DMS 273 (cell line): Measurements from ENCODE around the gene EHBP1.
"Not testable (repeated sequence)": the region's sequence is repeated elsewhere in the genome, so short reads cannot be mapped to it uniquely, and the experiment has no call there.

Experiments
- DNase-seq: peaks from one replicate; lab custom pipeline; 2025; ENCODE audit not compliant: unreplicated experiment; lab: John Stamatoyannopoulos, UW

EHBP1 gene

DNA sequence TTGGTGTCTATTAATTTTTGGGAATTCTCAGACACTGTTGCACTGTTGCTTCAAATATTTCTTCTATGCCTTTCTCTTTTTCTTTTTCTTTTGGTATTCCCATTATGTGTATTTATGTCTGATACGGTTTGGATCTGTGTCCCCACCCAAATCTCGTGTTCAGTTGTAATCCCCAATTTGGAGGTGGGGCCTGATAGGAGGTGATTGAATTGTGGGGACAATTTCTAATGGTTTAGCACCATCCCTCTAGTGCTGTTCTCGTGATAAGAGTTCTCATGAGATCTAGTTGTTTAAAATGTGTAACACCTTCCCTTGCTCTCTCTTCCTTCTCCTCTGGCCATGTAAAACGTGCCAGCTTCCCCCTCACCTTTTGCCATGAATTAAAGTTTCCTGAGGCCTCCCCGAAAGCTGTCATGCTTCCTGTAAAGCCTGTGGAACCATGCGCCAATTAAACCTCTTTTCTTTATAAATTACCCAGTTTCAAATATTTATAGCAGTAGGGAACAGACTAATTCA is 26.8 kb downstream of the EHBP1 start:
- DNase-seq = no peak

DNA sequence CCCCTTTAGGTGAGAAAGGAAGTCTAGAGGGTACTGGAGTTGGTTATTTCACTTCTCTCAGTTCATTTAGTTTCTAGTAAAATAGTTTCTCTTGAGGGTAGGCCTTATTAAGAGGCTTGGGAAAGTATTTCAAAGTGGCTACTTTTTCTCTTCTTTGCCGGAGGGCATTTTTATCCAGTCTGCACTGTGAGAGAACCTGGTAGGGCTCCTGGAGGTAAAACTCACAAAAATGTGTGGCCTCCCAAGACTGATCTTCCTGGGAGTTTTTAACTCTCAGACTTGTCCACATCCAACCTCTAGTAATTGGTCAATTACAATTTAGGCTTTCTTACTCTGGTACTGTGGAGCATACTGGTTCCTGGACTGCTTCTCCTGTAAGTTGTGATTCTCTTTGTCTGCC is 28.0 kb downstream of the EHBP1 start:
- no peak for DNase-seq

DNA sequence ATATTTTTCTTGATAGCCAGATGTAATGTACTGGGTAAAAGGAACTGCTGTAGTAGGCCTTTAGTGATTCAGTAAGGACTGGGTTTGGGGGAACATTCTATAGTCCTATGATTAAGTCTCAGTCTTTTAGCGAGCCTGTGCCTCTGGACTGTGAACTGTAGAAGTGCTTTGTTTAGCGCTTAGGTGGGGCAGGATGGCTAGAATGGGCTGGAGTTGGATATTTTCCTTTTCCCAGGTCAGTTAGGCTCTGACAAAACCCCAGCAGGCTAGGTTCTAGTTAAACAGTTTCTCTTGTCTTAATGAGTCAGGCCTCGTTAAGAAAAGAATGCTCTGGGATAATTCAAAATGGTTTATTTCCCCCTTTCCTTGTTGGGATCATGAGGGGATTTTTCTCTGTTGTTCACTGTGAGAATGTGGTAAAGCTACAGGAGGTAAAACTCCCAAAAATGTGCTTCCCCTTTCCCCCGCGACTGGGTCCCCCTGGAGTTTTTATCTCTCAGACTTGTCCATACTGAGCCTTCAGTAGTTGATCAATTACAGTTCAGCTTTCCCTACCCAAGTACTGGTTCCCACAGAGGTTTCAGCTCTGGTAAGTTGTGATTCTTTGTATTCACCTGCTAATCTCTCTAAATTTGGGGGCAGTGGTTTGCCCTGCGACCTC is 31.5 kb downstream of the EHBP1 start:
- DNase-seq = no peak

DNA sequence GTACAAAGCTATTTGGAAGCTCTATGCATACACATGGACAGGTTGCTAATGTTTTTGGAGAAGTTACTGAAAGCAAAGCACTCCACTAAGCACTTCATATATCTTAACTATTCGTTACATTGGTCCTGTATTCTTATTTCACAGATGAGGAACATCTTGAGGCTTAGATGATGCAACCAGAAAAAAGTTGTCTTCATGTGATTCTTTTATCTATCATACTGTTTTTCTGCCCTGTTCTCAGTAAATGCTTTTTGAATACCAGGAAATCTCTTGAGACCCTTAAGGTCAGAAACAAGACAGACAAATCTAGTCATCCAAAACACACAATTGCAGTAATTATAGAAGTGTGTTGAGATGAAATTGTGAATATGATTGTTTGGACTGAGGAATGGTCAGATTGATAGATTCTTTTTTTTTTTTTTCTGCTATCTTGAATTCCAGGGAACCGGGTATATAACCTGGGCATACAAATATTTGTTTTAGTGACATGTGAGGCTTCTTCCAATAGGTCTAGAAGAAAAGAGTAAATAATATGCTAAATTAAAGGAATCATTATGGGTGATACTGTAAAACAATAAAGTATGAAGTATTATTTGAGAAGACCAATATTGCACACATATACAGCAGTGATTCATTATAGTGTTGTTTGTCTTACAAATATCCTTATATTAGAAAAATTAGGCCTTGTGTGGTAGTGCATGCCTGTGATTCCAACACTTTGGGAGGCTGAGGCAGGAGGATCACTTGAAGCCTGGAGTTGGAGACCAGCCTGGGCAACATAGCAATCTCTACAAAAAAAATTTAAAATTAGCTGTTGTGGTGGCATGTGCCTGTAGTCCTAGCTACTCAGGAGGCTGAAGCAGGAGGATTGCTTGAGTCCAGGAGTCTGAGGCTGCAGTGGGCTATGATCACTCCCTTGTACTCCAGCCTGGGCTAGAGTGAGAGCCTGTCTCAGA is 33.7 kb downstream of the EHBP1 start:
- DNase-seq = no peak

DNA sequence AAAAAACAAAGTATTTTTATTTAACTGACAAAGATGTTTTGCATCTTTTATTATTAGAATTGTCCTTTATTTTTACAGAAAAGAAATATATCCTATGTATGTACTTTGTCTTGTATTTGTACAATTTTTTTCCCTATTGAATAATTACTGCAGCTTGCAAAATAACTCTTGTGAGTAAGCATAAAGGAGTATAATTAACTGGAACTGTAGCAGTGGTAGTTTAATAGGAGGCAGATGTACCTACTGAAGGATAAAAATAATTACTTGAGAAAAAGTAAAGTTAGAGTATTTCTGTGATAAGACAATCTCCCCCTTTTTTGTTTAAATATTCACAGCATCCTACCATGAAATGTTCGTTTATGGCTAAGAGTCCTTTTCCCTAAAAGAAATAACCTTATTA is 34.7 kb downstream of the EHBP1 start:
- DNase-seq = no peak

DNA sequence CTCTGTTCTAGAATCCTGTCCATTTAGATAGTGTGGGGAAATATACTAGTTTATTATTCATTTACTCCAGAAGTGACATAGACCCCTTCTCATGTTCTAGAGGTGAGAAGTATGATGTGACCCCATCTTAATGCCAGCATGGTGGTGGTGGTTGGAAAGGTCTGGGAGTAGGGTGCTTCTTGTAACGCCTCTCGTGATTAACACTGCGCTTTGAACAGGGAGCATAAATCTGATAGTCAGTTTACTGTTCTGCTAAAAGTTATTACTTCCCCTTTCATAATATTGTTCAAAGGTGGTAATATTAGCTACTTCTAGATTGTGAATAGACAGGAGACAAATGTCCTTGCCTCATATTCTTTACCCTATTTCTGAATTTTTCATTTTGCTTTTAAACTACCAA is 35.6 kb downstream of the EHBP1 start:
- DNase-seq = no peak

DNA sequence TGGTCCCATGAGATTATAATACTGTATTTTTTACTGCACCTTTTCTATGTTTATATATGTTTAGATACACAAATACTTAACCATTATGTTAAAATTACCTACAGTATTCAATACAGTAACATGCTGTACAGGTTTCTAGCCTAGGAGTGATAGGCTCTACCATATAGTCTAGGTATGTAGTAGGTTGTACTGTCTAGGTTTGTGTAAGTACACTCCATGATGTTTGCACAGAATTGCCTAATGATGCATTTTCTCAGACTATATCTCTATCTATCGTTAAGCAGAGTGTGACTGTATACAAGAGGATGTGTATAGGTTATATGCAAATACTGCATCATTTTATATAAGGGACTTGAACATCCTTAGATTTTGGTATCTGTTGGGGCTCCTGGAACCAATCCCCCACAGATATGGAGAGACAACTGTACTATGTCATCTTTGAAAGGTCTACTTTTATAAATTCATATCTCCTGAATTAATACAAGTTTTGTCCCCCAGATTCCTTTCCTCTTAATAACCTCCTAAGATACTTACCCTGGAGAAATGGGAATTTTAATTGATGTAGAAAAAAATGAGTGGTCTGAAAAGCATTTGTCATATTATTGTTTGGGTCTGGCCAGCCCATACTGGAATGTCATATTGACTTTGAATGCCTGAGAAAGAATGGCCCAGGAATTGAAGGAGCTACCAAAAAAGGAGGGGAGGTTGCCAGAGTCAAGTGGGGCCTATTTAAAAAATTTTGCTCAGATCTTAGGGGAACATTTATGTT is 36.6 kb downstream of the EHBP1 start:
- DNase-seq = no peak

DNA sequence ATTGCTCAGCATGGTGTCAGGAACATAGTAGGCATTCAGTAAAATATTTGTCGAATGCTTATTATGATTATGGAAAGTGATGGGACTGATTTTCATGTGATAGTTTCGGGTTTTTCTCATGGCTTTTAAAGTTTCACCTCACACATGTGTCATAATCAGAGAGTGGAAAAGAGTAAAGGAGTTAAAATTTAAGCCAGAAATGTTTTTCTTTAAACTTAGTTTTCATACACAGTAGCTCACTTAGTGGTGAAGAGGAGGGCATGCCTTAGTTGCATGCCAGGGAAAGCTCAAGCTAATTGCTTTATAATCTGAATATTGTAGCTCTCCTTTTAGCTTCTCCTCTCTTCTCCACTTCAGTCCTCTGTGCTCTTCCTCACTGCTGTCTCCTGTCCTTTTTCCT is 38.0 kb downstream of the EHBP1 start:
- no peak for DNase-seq

DNA sequence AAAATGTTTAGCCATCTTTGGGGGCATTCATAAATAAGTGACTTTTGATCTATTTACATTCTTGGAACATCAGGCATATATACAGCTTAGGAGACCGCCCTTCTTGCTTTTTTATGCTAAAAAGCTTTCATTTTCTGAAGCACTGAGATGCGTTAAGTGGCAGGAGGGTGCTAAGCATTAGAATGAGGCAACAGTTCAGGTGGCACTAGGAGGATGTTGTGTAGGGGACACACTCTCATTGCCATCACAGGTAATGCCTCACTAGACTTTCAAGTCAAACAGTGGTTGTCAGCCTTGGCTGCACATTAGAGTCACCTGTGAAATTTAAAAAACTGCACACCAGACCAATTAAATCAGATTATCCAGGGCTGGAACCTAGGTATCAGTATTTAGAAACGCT is 39.1 kb downstream of the EHBP1 start:
- DNase-seq = no peak

DNA sequence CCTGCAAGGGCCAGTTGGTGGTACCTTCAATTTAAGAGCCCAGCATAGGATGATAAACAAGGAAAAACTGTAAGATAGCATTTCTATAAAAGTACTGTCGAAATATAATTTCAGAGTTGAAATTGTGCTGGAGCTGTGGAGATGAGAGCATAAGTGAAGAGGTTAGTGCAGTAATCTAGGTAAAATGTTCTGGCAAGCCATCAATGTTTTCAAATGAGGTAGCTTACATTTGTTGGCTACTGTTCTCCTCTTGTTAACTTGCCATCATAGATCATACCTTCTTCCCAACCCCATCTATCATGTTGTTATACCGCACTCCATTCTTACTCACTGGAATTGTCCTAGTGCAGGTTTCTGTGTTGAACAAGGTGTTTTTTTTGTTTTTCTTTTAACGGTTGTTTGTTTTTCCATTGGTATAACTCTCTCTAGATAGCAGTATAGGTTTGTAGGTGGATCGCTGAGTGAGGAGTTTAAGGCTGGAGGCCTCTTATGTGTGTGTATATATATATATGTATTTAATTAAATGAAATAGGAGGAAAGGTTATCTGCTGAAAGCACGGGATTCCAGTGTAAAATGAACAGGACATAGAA is 40.5 kb downstream of the EHBP1 start:
- no peak for DNase-seq

DNA sequence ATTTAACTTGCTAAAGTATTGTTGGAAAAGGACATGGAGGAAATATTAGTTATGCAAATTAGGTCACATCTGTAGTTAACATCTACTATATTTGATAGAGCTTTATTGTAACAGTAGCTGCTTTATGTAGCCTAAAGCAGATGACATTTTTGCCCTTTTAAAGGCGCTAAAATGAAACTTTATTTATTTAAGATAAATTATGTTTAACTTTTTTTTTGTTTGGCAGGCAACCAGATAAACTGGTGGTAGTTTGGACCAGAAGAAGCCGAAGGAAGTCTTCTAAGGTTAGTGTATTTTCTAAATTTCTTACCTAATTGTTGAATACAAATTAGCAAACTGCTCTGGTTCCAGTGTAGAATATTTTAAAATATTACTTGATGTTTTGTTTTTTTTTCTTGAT is 41.7 kb downstream of the EHBP1 start:
- no peak for DNase-seq

DNA sequence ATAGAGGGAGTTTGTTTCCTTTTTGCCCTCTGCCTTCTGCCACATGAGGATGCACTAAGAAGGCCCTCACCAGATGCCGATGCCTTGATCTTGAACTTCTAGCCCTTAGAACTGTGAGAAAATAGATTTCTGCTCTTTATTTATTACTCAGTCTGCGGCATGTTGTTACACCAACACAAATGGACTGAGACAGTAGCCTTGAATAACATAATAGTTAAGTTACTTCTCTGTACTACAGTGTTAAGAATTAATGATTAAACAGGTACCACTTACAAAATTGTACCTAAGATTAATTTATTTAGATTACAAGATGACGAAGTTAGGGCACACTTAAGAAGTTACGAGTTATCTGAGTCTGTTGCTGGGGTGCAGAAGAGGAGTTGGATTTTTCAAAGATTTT is 42.4 kb downstream of the EHBP1 start:
- DNase-seq = no peak

DNA sequence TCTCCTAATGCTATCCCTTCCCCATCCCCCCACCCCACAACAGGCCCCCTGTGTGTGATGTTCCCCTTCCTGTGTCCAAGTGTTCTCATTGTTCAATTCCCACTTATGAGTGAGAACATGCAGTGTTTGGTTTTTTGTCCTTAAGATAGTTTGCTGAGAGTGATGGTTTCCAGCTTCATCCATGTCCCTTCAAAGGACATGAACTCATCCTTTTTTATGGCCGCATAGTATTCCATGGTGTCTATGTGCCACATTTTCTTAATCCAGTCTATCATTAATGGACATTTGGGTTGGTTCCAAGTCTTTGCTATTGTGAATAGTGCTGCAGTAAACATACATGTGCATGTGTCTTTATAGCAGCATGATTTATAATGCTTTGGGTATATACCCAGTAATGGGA is 43.6 kb downstream of the EHBP1 start:
- not testable (repeated sequence) for DNase-seq

DNA sequence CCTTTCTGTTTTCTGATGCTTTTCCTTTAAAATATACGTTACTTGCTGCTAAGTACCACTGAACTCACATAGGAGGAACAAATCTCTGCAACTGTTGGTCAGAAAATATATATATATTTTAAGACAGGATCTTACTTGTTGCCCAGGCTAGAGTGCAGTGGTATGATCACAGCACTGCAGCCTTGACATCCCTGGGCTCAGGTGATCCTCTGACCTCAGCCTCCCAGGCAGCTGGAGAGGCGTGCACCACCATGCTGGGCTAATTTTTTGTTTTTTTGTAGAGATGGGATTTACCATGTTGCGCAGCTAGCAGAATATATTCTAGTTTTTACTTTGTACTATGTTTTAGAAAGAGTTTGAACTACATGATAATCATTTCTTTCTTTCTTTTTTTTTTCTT is 51.5 kb downstream of the EHBP1 start:
- no peak for DNase-seq

DNA sequence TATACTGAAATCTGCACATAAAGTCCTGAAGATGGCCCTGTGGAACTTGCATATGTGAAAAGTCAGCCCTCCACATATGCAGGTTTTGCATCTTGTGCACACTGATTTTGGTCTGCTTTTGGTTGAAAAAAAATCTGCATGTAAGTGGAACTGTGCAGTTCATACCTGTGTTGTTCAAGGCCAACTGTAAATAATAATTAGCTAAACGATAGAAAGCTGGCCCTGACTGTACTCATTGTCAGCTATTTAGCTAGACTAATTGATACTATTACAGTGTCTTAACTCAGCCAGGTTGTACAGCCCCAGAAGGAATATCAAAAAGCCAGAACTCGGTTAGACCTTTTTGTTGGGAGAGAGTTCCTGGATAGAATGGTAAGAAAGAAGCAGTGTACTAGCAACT is 54.5 kb downstream of the EHBP1 start:
- no peak for DNase-seq

DNA sequence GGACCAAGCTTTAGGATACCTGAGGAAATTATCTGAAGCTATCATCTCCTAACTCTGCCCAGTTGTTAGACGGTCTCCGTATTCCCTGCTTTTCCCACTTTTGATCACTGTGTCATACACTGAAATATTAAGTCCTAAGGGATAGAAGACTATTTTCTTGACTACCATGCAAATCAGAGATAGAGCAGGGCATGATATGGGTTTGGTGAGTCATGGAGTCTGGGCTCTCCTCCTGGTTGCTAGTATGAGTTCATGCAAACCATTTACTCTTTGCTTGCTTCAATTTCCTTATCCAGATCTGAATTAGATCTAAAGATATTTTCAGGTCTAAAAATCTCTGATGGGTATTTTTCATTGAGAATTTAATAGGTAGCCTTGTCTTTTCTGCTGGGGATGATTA is 55.0 kb downstream of the EHBP1 start:
- DNase-seq = no peak

DNA sequence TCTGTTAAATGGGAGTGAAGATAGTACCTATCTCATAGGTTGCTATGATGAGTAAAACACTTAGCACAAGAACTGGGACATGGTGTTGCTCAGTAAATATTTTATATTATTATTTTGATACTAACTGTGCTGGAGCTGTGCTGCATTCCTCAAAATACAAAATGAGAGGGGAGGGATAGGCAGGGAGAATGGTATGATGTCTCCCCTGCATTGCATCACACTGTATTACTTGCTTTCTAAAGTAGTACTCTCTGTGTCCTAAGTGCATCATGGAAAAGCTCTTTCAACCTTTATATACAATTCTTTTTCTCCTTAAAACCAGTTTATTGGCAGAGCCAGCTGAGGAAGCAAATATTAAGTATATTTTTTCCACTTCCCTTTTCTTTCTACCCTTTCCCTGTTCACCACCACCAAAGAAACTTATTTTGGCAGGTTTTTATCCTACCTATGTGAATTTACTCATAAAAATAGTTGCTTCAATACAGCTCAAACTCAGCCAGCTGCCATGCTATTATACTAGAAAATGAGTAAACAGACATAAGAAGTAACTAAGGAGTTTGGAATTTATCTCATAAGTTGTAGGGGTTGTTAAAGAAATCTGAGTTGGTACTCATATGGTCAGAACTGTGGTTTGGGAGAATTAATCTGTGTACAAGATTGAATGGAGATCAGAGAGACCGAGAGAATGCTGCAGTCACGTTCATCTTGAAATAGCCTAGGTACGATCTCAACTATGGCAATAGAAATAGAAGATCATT is 60.3 kb downstream of the EHBP1 start:
- DNase-seq = no peak

DNA sequence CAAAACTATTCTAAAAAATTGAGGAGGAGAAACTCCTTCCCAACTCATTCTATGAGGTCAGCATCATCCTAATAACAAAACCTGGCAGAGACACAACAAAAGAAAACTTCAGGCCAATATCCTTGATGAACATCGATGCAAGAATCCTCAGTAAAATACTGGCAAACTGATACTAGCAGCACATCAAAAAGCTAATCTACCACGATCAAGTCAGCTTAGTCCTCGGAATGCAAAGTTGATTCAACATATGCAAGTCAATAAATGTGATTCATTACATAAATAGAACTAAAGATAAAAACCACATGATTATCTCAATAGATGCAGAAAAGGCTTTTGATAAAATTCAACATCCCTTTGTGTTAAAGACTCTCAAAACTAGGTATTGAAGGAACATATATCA is 63.1 kb downstream of the EHBP1 start:
- DNase-seq = no peak

DNA sequence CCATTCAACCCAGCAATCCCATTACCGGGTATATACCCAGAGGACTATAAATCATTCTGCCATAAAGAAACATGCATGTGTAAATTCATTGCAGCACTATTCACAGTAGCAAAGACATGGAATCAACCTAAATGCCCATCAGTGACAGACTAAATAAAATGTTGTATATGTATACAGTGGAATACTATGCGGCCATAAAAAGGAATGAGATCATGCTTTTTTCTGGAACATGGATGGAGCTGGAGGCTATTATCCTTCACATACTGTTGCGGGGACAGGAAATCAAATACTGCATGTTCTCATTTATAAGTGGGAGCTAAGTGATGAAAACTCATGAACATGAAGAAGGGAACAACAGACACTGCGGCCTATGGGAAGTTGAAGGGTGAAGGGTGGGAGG is 65.1 kb downstream of the EHBP1 start:
- DNase-seq = no peak

DNA sequence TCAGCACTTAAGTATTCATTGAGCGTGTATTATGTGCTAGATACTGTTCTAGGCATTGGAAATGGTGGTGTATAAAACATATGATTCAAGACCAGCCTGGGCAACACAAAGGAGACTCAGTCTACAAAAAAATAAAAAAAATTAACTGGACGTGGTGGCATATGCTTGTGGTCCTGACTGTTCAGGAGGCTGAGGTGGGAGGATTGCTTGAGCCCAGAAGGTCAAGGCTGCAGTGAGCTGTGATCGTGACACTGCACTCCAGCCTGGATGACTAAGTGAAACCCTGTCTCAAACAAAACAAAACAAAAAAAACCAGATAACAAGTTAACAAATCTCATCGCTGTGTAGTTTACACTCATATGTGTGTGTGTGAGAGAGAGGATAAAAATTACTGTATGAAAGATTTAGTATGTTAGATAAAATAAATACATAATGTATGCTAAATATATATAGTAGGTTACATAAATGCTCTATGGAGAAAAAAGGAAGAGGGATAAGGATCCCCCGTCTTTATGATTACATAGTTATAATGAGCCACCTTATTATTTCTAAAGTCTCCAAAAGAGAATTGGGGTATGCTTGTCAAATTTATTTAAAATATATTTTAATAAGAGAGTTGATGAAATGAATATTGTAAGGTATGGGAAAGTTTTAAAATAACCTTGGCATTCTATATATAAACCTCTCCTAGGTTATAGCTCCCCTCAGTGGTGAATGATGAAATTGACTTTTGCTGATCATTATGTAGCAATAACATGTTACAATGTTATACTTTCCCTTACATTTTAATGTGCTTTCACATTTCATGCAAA is 69.2 kb downstream of the EHBP1 start:
- peak; percentile 71 for DNase-seq
